Measurements from ENCODE around the gene TMEM107. TPM values are rescaled to one million over a fixed set of nuclear protein-coding genes. Genes with fewer than 3 reads are reported as not detected.

TMEM107 gene
- total and polyA plus RNA-seq, 2 experiments from 2014 or later = 40.7 to 54.6 TPM

GRCh38 chr17:8153525-8153956, 22.6 kb downstream of the TMEM107 start:
- H3K9me3 ChIP-seq (ENCODE audit: low read depth) = no peaks in the 10 kb centered on the region
- peaks cover 38% of the 10 kb centered on the region for H3K4me1 ChIP-seq (ENCODE audit: low read depth)
- no peak overlapping the region for H3K4me3 ChIP-seq
- no peaks in the 10 kb centered on the region for H3K27me3 ChIP-seq
- DNase-seq (ENCODE audit: low read depth in 1 of 2, low spot score in 1 of 2) = peak in 1 of 2 donors; percentile 98
- H3K36me3 ChIP-seq = peaks cover 11% of the 10 kb centered on the region
- peak overlapping the region; percentile 88 for H3K27ac ChIP-seq
- TF ChIP-seq CTCF (IDR thresholded peaks at IDR 0.05; ENCODE audit: low read depth, low read length) = no peak

- no peak for DNase-seq (ENCODE audit: low read depth in 1 of 2, low spot score in 1 of 2)
- peaks cover 16% of the 10 kb centered on the region for H3K36me3 ChIP-seq
- H3K27me3 ChIP-seq = no peaks in the 10 kb centered on the region
- H3K4me1 ChIP-seq (ENCODE audit: low read depth) = peaks cover 38% of the 10 kb centered on the region
- no peak for TF ChIP-seq CTCF (IDR thresholded peaks at IDR 0.05; ENCODE audit: low read depth, low read length)
- H3K9me3 ChIP-seq (ENCODE audit: low read depth) = no peaks in the 10 kb centered on the region
- H3K27ac ChIP-seq = peak overlapping the region; percentile 88
- H3K4me3 ChIP-seq = no peak overlapping the region
These were observed 23.1 kb downstream of the TMEM107 start for GRCh38 chr17:8153031-8153451.

- DNase-seq (ENCODE audit: low read depth in 1 of 2, low spot score in 1 of 2) = peak; percentile 96 to 98
- peaks cover 24% of the 10 kb centered on the region for H3K36me3 ChIP-seq
- H3K27me3 ChIP-seq = no peaks in the 10 kb centered on the region
- peak within 1 kb of the TSS; percentile 64 for H3K4me3 ChIP-seq
- no peak for TF ChIP-seq CTCF (IDR thresholded peaks at IDR 0.05; ENCODE audit: low read depth, low read length)
- H3K27ac ChIP-seq = peak within 1 kb of the TSS; percentile 97
- H3K9me3 ChIP-seq (ENCODE audit: low read depth) = no peaks in the 10 kb centered on the region
- peaks cover 38% of the 10 kb centered on the region for H3K4me1 ChIP-seq (ENCODE audit: low read depth)
These were observed 23.9 kb downstream of the TMEM107 start, which contains the start of gene PER1 for GRCh38 chr17:8152112-8152775. PER1 (minus strand) TSS chr17:8152404; CDS start chr17:8150706, 1,698 bp downstream.

GRCh38 chr17:8151641-8152111, 24.5 kb downstream of the TMEM107 start:
- Histone ChIP-seq H3K4me1 (ENCODE audit: low read depth) (peaks cover 38% of the 10 kb centered on the region), H3K36me3 (peaks cover 30% of the 10 kb centered on the region), H3K4me3 (peak overlapping the region; percentile 64), H3K9me3 (ENCODE audit: low read depth) (no peaks in the 10 kb centered on the region), H3K27ac (peak overlapping the region; percentile 97), H3K27me3 (no peaks in the 10 kb centered on the region)
- TF ChIP-seq CTCF (IDR thresholded peaks at IDR 0.05; ENCODE audit: low read depth, low read length) = no peak
- peak; percentile 56 to 88 for DNase-seq (ENCODE audit: low read depth in 1 of 2, low spot score in 1 of 2)

GRCh38 chr17:8151120-8151640, 25.0 kb downstream of the TMEM107 start:
- TF ChIP-seq CTCF (IDR thresholded peaks at IDR 0.05; ENCODE audit: low read depth, low read length) = no peak
- DNase-seq (ENCODE audit: low read depth in 1 of 2, low spot score in 1 of 2) = peak; percentile 94 to 96
- peaks cover 35% of the 10 kb centered on the region for H3K36me3 ChIP-seq
- H3K4me1 ChIP-seq (ENCODE audit: low read depth) = peaks cover 38% of the 10 kb centered on the region
- H3K4me3 ChIP-seq = peak overlapping the region; percentile 64
- H3K9me3 ChIP-seq (ENCODE audit: low read depth) = no peaks in the 10 kb centered on the region
- no peaks in the 10 kb centered on the region for H3K27me3 ChIP-seq
- H3K27ac ChIP-seq = peak overlapping the region; percentile 97
